Loucy (cell line): ENCODE results near the gene LRSAM1.

Experiments
- H2AFZ ChIP-seq: fragments of 200-600 bp; sonication (generic); 2 replicates; pipeline ENCODE4 v1.6.0; 2016; ENCODE audit warnings: antibody characterized with exemption, mild to moderate bottlenecking, low read length, moderate library complexity
- H3F3A ChIP-seq: fragments of 200-600 bp; 2 replicates; pipeline ENCODE4 v1.6.0; 2016; ENCODE audit warnings: antibody characterized with exemption, low read depth, mild to moderate bottlenecking
- H3K27me3 ChIP-seq: fragments of 200-600 bp; sonication (generic); 2 replicates; pipeline ENCODE4 v1.6.1; 2014; ENCODE audit warnings: low read length, mild to moderate bottlenecking; ENCODE audit not compliant: insufficient read depth, poor library complexity, severe bottlenecking
- H3K36me3 ChIP-seq: fragments of 200-600 bp; sonication (generic); 2 replicates; pipeline ENCODE4 v1.6.1; 2016; ENCODE audit warnings: low read length; ENCODE audit not compliant: insufficient read depth
- H3K4me1 ChIP-seq: fragments of 200-600 bp; sonication (generic); 2 replicates; pipeline ENCODE4 v1.5.1; 2014; ENCODE audit warnings: low read length, mild to moderate bottlenecking; ENCODE audit not compliant: insufficient read depth, poor library complexity, severe bottlenecking
- H3K4me2 ChIP-seq: fragments of 200-600 bp; sonication (generic); 2 replicates; pipeline ENCODE4 v1.6.0; 2014; ENCODE audit warnings: antibody characterized with exemption, low read length, low read depth, mild to moderate bottlenecking; ENCODE audit not compliant: poor library complexity, severe bottlenecking
- H3K4me3 ChIP-seq: fragments of 200-600 bp; sonication (generic); 2 replicates; pipeline ENCODE4 v1.5.1; 2014; ENCODE audit warnings: low read length, mild to moderate bottlenecking, mixed read lengths; ENCODE audit not compliant: poor library complexity, severe bottlenecking
- H3K79me2 ChIP-seq: fragments of 200-600 bp; sonication (generic); 2 replicates; pipeline ENCODE4 v1.6.1; 2014; ENCODE audit warnings: low read length; ENCODE audit not compliant: insufficient read depth
- H3K9ac ChIP-seq: fragments of 200-600 bp; sonication (generic); 2 replicates; pipeline ENCODE4 v1.6.0; 2014; ENCODE audit warnings: mild to moderate bottlenecking, low read depth, low read length, moderate library complexity; ENCODE audit not compliant: poor library complexity, severe bottlenecking
- H3K9me2 ChIP-seq: fragments of 200-600 bp; sonication (generic); replicated peaks from 2 replicates; pipeline ENCODE4 v1.6.1; 2016; ENCODE audit warnings: low read depth, low read length, mixed read lengths
- H3K9me3 ChIP-seq: fragments of 200-600 bp; sonication (generic); 2 replicates; pipeline ENCODE4 v1.6.1; 2014; ENCODE audit warnings: mild to moderate bottlenecking, antibody characterized with exemption, low read length, low read depth; ENCODE audit not compliant: insufficient read depth
- H4K20me1 ChIP-seq: fragments of 200-600 bp; sonication (generic); 2 replicates; pipeline ENCODE4 v1.6.0; 2014; ENCODE audit warnings: antibody characterized with exemption, low read length, mild to moderate bottlenecking; ENCODE audit not compliant: insufficient read depth, poor library complexity, severe bottlenecking
- CTCF ChIP-seq: fragments of 200-600 bp; sonication (generic); conservative IDR thresholded peaks from 2 replicates; pipeline ENCODE4 v1.5.1; 2014; ENCODE audit warnings: mild to moderate bottlenecking, antibody characterized with exemption, low read length
- EZH2phosphoT487 ChIP-seq: fragments of 200-600 bp; IDR thresholded peaks from 2 replicates; pipeline ENCODE4 v1.6.1; 2018; ENCODE audit warnings: antibody characterized with exemption, mild to moderate bottlenecking, moderate library complexity, borderline replicate concordance

LRSAM1 gene

GRCh38 chr9:127528422-127529251, 77.3 kb downstream of the LRSAM1 start:
- Histone ChIP-seq H3K9me2 (no peaks in the 10 kb centered on the region), H3F3A (no peaks in the 10 kb centered on the region), H3K36me3 (peaks cover 44% of the 10 kb centered on the region), H3K79me2 (no peaks in the 10 kb centered on the region), H2AFZ (no peak overlapping the region), H3K4me2 (no peak overlapping the region), H3K4me3 (no peak overlapping the region), H3K27me3 (no peaks in the 10 kb centered on the region), H3K9ac (no peak overlapping the region), H3K9me3 (peaks cover 16% of the 10 kb centered on the region; the same call in 1 of the 2 replicates), H3K4me1 (no peaks in the 10 kb centered on the region), H4K20me1 (no peaks in the 10 kb centered on the region)
- TF ChIP-seq CTCF, result no peak
- TF ChIP-seq EZH2phosphoT487, result no peak

- no peaks in the 10 kb centered on the region; the same call in 1 of the 2 replicates for H3K79me2 ChIP-seq
- peaks cover 11% of the 10 kb centered on the region; the same call in 1 of the 2 replicates for H3K9me3 ChIP-seq
- no peak overlapping the region for H3K4me3 ChIP-seq
- peaks cover 33% of the 10 kb centered on the region for H3K36me3 ChIP-seq
- H3F3A ChIP-seq, result no peaks in the 10 kb centered on the region
- no peak overlapping the region for H2AFZ ChIP-seq
- H4K20me1 ChIP-seq, result no peaks in the 10 kb centered on the region
- no peak overlapping the region for H3K9ac ChIP-seq
- no peaks in the 10 kb centered on the region for H3K27me3 ChIP-seq
- TF ChIP-seq CTCF (no peak), EZH2phosphoT487 (no peak)
- no peak overlapping the region for H3K4me2 ChIP-seq
- H3K9me2 ChIP-seq, result no peaks in the 10 kb centered on the region
- H3K4me1 ChIP-seq, result no peaks in the 10 kb centered on the region
Observed at GRCh38 chr9:127529671-127530070, 78.4 kb downstream of the LRSAM1 start.

GRCh38 chr9:127530206-127530941, 79.1 kb downstream of the LRSAM1 start:
- no peak for TF ChIP-seq EZH2phosphoT487
- TF ChIP-seq CTCF, result no peak
- Histone ChIP-seq H3F3A (no peaks in the 10 kb centered on the region), H3K4me2 (no peak overlapping the region), H3K4me1 (no peaks in the 10 kb centered on the region), H3K27me3 (no peaks in the 10 kb centered on the region), H3K79me2 (no peaks in the 10 kb centered on the region; the same call in 1 of the 2 replicates), H3K9ac (no peak overlapping the region), H2AFZ (no peak overlapping the region), H3K9me2 (no peaks in the 10 kb centered on the region), H3K36me3 (peaks cover 26% of the 10 kb centered on the region), H3K4me3 (no peak overlapping the region), H3K9me3 (peaks cover 6% of the 10 kb centered on the region; the same call in 1 of the 2 replicates), H4K20me1 (no peaks in the 10 kb centered on the region)
